Skeletal muscle tissue (tissue), 4 donors: ENCODE measurements around the gene FAM120A. TPM values are rescaled to one million over a fixed set of nuclear protein-coding genes. Genes with fewer than 3 reads are reported as not detected.

Experiments
- H3K27ac ChIP-seq: one replicate; pipeline ENCODE4 v1.7.0; 2013; ENCODE audit warnings: mild to moderate bottlenecking, low read depth, low read length, inconsistent platforms
- H3K27me3 ChIP-seq, 3 donors: one replicate each; pipeline ENCODE4 v1.7.0; 2013; ENCODE audit warnings: low read length in 3 of 3; ENCODE audit not compliant: control insufficient read depth in 3 of 3, insufficient read depth in 3 of 3
- H3K36me3 ChIP-seq, 3 donors: one replicate each; pipeline ENCODE4 v1.7.0; 2013; ENCODE audit warnings: low read length in 3 of 3; ENCODE audit not compliant: control insufficient read depth in 3 of 3, insufficient read depth in 3 of 3
- H3K4me1 ChIP-seq, 3 donors: one replicate each; pipeline ENCODE4 v1.7.0; 2013; ENCODE audit warnings: low read length in 3 of 3, mild to moderate bottlenecking in 3 of 3; ENCODE audit not compliant: control insufficient read depth in 3 of 3, insufficient read depth in 3 of 3
- H3K4me3 ChIP-seq, 3 donors: one replicate each; pipeline ENCODE4 v1.7.0; 2013; ENCODE audit warnings: low read length in 3 of 3
- H3K9ac ChIP-seq, 3 donors: one replicate each; pipeline ENCODE4 v1.7.0; 2013; ENCODE audit warnings: low read length in 3 of 3, mild to moderate bottlenecking in 3 of 3, moderate library complexity in 2 of 3, low read depth in 1 of 3
- H3K9me3 ChIP-seq, 3 donors: one replicate each; pipeline ENCODE4 v1.7.0; 2013; ENCODE audit warnings: low read length in 3 of 3; ENCODE audit not compliant: control insufficient read depth in 3 of 3
- total RNA-seq: library from RNA; depleted of rRNA; stranded (reverse); fragments of >200 nt; gene quantifications from one replicate; pipeline ENCODE4 v1.2.3, GENCODE V29; 2014
- donor health status: Osteomylitis.

The FAM120A gene
- total RNA-seq, 1 donor from 2014 or later = 111 TPM

DNA sequence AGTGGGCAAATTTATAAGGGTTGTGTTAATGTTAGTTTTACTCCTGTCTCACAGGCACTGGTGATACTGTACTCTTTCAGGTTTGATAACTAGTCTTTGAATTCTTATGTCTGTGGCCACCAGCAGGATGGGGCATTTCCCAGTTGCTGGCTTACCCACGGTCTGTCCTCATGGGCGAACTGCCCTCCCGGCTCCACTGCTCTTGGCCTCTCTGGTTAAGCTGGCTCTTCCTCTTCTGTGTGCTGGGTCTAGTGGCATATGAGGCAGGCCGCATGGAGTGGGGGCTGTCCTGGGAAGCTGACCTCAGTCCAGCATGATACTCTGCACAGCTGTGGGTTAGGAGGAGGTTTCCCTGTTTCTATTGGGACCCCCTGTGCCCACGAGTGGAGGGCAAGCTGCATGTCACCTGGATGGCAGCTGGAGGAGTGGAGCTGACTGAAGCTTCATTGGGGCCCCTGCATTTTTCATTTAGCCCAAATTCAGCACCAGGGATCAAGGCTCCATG, 144.4 kb downstream of the FAM120A start:
- Histone ChIP-seq H3K4me1 (peaks cover 49 to 58% (median 52%) of the 10 kb centered on the region in 3 donors), H3K9ac (no peak overlapping the region), H3K36me3 (no peaks in the 10 kb centered on the region), H3K9me3 (no peaks in the 10 kb centered on the region), H3K27ac (no peak overlapping the region), H3K4me3 (no peak overlapping the region), H3K27me3 (no peaks in the 10 kb centered on the region)

DNA sequence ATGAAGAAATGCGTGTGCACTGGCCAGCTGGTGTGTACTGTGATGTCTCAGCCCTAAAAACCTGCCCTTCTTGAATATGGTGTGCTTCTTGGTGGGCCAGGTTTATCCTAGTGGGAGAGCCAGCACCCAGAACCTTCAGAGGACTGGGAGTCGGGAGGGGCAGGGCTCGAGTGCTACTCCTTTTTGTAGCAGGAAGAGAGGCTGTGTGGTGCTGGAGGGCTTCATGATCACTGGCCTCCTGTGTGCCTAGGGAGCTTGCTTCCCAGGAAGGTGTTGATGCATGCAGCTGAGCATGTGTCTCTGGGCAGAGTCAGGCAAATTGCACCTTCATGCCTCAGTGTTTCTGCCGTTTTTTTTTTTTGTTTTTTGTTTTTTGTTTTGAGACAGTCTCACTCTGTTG, 144.9 kb downstream of the FAM120A start:
- Histone ChIP-seq H3K9me3 (no peaks in the 10 kb centered on the region), H3K4me1 (peaks cover 45 to 53% (median 51%) of the 10 kb centered on the region in 3 donors), H3K27me3 (no peaks in the 10 kb centered on the region), H3K4me3 (no peak overlapping the region), H3K36me3 (no peaks in the 10 kb centered on the region), H3K27ac (no peak overlapping the region), H3K9ac (no peak overlapping the region)

GRCh38 chr9:93597142-93597706, 145.7 kb downstream of the FAM120A start:
- Histone ChIP-seq H3K27ac (no peak overlapping the region), H3K9ac (no peak overlapping the region), H3K4me1 (peaks cover 41 to 47% (median 46%) of the 10 kb centered on the region in 3 donors), H3K36me3 (no peaks in the 10 kb centered on the region), H3K4me3 (no peak overlapping the region), H3K27me3 (no peaks in the 10 kb centered on the region), H3K9me3 (no peaks in the 10 kb centered on the region)

DNA sequence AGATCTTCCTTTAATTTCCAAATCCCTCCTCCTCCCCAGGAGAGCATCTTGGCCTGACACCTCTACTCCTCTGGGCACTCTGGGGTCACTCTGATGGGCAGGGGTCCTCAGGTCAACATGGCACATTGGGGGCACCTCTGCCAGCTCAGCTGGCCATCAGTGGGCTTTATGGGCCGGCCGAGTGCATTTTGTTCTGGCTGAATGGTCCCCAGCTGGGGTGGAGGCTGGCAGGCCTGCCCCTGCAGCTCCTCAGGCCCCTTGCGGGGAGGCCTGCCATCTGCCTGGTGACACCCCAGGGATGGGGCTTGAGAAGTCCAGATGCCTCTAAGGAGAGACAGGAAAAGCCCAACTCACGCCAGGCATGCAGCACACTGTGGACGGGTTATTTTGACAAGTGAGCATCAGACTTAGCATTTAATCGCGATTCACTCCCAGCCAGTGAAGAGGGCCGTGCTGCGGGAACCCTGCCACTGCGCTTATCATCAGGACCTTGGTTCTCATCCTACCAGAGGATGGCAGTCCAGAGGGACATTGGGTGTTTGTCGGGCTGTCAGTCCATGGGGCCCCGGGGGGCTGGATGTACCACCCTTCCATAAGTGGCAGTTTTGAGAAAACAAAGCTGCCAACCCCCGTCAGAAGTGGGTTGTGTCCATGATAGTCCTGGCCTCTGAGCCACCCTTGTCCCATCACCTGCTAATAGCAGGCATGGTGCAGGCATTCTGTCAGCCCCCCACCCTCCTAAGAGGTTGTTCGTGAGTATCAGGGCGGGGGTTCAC, 146.6 kb downstream of the FAM120A start:
- no peak overlapping the region for H3K27ac ChIP-seq
- peaks cover 35 to 40% (median 40%) of the 10 kb centered on the region in 3 donors for H3K4me1 ChIP-seq
- H3K4me3 ChIP-seq = no peak overlapping the region
- no peaks in the 10 kb centered on the region for H3K27me3 ChIP-seq
- H3K9ac ChIP-seq = peak overlapping the region in 1 of 3 donors; percentile 16
- no peaks in the 10 kb centered on the region for H3K9me3 ChIP-seq
- no peaks in the 10 kb centered on the region for H3K36me3 ChIP-seq

GRCh38 chr9:93598647-93599241, 147.3 kb downstream of the FAM120A start:
- Histone ChIP-seq H3K36me3 (no peaks in the 10 kb centered on the region), H3K27me3 (no peaks in the 10 kb centered on the region), H3K4me1 (peaks cover 34 to 45% (median 44%) of the 10 kb centered on the region in 3 donors), H3K9me3 (no peaks in the 10 kb centered on the region), H3K27ac (no peak overlapping the region), H3K9ac (no peak overlapping the region), H3K4me3 (no peak overlapping the region)

- H3K27ac ChIP-seq = no peak overlapping the region
- H3K4me3 ChIP-seq = peak overlapping the region in 1 of 3 donors; percentile 27
- peak overlapping the region in 1 of 3 donors; percentile 33 for H3K9ac ChIP-seq
- H3K9me3 ChIP-seq = no peaks in the 10 kb centered on the region
- no peaks in the 10 kb centered on the region for H3K36me3 ChIP-seq
- H3K4me1 ChIP-seq = peaks cover 29 to 42% (median 39%) of the 10 kb centered on the region in 3 donors
- no peaks in the 10 kb centered on the region for H3K27me3 ChIP-seq
These were observed 148.3 kb downstream of the FAM120A start for GRCh38 chr9:93599571-93600403.

GRCh38 chr9:93600504-93600903, 149.0 kb downstream of the FAM120A start:
- Histone ChIP-seq H3K36me3 (no peaks in the 10 kb centered on the region), H3K4me1 (peaks cover 29 to 42% (median 36%) of the 10 kb centered on the region in 3 donors), H3K27ac (no peak overlapping the region), H3K9me3 (no peaks in the 10 kb centered on the region), H3K9ac (peak overlapping the region in 1 of 3 donors; percentile 33), H3K4me3 (peak overlapping the region in 1 of 3 donors; percentile 27), H3K27me3 (no peaks in the 10 kb centered on the region)

GRCh38 chr9:93601063-93601462, 149.6 kb downstream of the FAM120A start:
- Histone ChIP-seq H3K9ac (no peak overlapping the region), H3K4me1 (peaks cover 27 to 41% (median 36%) of the 10 kb centered on the region in 3 donors), H3K4me3 (no peak overlapping the region), H3K36me3 (no peaks in the 10 kb centered on the region), H3K27me3 (no peaks in the 10 kb centered on the region), H3K27ac (no peak overlapping the region), H3K9me3 (no peaks in the 10 kb centered on the region)

DNA sequence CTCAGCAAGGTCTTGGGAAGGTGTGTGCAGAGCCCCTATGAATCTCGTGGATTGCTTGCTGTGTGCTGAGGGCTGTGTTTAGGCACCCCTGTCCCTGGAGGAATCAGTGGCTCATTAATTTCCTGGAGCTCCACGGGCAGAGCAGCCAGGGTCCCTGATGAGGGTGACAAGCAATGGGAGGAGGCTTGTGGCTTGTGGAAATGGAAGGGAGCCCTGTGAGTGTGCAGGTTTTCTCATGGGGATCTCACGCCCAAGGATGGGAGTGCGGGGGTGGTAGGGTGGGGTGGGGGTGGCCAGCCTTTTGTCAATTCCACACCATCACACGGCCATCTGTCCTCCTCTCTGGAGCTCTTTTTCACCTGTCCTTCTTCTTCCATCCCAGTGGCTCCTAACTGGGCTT, 150.2 kb downstream of the FAM120A start:
- no peaks in the 10 kb centered on the region for H3K27me3 ChIP-seq
- no peak overlapping the region for H3K4me3 ChIP-seq
- H3K9me3 ChIP-seq = no peaks in the 10 kb centered on the region
- H3K27ac ChIP-seq = no peak overlapping the region
- peaks cover 25 to 37% (median 36%) of the 10 kb centered on the region in 3 donors for H3K4me1 ChIP-seq
- no peak overlapping the region for H3K9ac ChIP-seq
- no peaks in the 10 kb centered on the region for H3K36me3 ChIP-seq
